GM18505 (cell line): Measurements from ENCODE around the gene TCFL5.
A peak's percentile ranks its signal among the peaks of the same experiment; 100 is the strongest.
"Not testable (repeated sequence)": the region's sequence is repeated elsewhere in the genome, so short reads cannot be mapped to it uniquely, and the experiment has no call there.

Experiments used
- ATAC-seq: cut with Tn5 transposase; IDR thresholded peaks from one replicate; pipeline ENCODE4 v1.9.1; 2021; ENCODE audit not compliant: unreplicated experiment
- POLR2A ChIP-seq: IDR thresholded peaks from 4 replicates; pipeline ENCODE4 v1.6.1; 2011; ENCODE audit warnings: borderline replicate concordance; ENCODE audit not compliant: insufficient read depth, insufficient read length; ENCODE audit errors: extremely low read depth

The TCFL5 gene

GRCh38 chr20:62850333-62850974, 11.2 kb downstream of the TCFL5 start:
- ATAC-seq = no peak
- TF ChIP-seq POLR2A = no peak

DNA sequence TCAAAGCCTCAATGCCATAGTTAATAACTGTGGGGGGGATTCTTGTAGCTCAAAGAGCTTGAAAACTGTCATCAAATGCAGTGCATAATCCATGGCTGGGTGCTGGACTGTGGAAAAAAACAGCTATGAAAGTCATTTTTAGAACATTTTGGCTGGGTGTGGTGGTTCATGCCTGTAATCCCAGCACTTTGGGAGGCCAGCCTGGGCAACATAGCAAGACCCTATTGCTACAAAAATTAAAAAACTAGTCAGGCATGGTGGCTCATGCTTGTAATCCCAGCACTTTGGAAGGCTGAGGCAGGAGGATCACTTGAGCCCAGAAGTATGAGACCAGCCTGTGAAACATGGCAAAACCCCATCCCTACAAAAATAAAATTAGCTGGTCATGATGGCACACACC, 12.2 kb downstream of the TCFL5 start:
- no peak for ATAC-seq
- no peak for TF ChIP-seq POLR2A

DNA sequence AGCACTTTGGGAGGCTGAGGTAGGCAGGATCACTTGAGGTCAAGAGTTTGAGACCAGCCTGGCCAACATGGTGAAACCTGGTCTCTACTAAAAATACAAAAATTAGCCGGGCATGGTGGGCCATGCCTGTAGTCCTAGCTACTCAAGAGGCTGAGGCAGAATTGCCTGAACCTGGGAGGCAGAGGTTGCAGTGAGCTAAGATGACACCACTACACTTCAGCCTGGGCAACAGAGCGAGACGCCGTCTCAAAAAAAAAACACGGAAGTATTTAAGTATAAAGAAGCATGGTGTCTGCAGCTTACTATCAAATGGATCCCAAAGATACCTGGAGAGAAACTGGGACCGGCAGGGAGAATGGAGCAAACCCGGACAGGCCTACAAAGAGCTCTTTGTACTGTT, 12.7 kb downstream of the TCFL5 start:
- ATAC-seq = not testable (repeated sequence)

DNA sequence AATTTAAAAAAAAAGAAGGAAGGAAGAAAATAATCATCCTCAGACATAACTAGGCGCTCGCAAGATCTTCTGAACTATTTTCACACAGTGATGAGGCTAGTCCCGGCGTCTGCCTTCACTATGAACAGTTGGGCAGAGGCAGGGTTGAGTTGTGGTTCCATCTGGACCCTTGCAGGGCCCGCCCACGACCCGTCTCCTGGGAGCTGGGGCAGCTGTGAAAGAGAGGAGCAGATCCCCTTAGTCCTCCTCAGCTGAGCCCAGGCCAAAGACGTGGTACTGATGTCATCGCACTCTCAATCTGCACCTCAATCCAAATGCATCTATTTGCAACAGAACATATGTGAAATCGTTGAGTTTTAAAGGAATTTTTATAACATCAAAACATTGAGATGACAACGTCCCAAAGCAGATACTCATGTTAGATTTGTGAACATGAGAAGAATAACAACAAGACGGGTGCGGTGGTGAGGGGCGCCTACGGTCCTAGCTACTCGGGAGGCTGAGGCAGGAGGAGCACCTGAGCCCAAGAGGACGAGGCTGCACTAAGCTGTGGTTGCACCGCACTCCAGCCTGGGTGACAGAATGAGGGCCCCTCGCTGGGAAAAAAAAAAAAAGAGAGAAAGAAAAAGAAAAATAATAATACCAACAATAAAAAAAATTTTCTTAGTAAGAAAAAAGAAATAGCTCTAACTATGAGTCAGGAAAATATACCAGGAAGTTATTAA, 15.3 kb downstream of the TCFL5 start:
- no peak for TF ChIP-seq POLR2A
- no peak for ATAC-seq

DNA sequence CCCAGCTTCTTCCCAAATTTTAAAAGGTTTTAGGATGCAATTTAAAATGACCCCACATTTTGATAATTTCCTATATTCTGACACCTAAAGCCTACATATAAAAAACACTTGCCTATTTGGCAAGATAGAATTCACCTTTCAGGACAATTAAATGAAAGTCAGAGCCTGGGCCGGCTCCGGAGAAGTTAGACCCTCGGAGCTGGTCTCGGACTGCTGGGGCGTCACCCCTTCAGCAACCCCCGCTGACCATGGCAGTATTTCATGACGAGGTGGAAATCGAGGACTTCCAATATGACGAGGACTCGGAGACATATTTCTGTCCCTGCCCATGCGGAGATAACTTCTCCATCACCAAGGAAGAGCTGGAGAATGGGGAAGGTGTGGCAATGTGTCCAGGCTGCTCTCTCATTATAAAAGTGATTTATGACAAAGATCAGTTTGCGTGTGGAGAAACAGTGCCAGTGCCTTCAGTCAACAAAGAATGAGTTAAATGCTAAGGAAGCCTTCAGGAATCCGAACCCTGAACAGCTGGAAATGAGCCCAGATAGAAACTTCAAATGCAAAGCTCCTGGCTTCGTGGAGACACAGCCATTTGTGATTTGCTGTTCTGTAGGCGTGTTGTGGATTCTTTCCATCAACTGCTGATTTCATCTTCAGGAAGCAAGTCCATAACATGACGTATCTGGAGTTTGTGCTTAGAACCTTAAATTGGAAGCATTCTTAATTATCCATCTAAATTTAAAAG, 16.0 kb downstream of the TCFL5 start:
- ATAC-seq = no peak

GRCh38 chr20:62844182-62844581, 17.4 kb downstream of the TCFL5 start:
- no peak for TF ChIP-seq POLR2A
- no peak for ATAC-seq

More for the DNA sequence above, 16.0 kb downstream of the TCFL5 start:
- TF ChIP-seq POLR2A = no peak

GRCh38 chr20:62843656-62844055, 18.0 kb downstream of the TCFL5 start:
- TF ChIP-seq POLR2A = no peak
- no peak for ATAC-seq

DNA sequence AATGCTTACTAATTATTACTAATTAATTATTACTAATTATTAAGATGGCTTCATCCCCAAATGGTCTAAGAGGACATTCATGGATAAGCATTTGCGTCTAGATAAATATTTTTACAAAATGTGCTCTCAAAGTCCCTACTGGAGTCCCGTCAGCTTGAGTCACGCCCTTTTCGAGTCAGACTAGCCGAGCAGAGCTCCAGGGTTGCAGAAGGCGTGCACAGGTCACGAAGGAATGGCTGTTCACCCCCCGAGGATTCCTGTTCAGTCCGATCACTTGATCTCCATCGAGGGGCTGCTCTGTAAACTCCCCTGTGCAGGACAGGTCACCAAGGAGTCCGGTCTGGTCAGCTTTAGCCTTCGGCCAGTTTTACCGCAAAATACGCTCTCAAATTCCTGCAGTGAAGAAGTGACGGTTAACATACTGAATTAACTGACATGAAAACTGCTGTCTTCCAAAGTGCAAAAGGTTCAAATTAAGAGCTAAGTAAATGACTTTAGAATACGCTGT, 19.9 kb downstream of the TCFL5 start:
- TF ChIP-seq POLR2A = no peak
- no peak for ATAC-seq

GRCh38 chr20:62840244-62841197, 21.1 kb downstream of the TCFL5 start:
- no peak for ATAC-seq
- TF ChIP-seq POLR2A = no peak

DNA sequence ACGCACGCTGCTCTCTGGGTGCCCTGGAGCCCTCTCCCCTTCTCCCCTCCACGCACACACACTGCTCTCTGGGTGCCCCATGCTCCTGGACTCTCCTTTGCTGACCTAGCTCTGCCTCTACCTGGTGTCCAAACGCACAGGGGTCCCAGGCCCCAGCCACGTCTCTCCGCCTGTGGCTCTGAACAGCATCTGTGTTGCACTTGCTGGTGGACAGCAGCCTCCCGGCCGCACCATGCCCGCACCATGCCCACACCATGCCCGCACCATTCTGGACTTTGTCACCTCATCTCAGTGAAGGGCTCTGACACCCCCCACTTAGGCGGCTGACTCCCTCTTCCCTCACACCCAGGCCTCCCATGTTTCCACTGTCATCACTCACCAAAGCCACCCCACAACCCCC, 21.8 kb downstream of the TCFL5 start:
- no peak for TF ChIP-seq POLR2A
- no peak for ATAC-seq

DNA sequence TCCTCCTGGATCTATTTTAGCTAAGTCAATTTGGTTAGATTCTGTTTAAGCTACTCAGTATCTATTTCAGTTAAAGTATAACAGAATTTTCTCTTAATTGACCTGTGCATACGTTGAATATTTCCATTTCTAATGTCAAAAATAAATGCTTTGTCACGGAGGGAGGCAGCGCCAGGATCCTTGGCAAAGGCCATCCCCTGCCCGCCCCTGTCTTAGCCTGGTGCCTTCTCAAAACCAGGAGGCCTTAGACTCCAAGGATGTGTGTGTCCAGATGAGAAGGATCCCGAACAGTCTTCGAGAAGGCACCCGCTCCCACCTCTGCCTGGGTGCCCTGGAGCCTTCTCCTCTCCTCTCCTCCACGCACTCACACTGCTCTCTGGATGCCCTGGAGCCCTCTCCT, 22.4 kb downstream of the TCFL5 start:
- no peak for ATAC-seq
- no peak for TF ChIP-seq POLR2A

DNA sequence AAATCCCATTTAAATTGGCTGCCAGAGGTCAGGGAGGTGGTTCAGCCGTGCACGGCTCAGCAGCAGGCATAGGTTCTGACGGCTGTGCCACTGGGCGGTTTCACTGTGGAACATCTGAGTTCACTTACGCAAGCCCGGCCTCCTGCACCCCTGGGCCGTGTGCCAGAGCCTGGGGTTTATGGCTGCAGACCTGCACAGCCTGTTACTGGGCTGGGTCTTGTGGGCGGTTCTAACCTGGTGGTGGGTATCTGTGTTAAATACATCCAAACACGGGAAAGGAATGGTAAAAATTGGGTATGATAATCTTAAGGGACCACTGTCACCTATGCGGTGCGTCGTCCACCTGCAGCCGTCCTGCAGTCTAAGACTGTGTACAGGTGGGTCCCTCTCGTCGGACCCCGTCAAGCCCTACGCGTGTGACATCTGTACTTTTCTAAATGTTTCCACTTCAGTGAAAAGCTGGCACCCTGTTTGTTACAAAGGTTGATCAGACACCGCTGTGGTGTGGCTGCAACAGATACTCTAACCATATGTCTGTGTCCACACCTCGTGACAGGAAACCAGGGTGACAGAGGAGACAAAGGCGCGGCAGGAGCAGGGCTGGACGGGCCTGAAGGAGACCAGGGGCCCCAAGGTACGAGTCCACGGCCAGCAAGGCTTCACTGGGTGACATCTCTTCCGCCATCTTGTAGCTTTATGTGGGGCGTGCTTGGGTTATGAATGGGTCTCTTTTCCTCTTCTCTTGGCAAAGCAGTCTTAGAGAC, 23.3 kb downstream of the TCFL5 start:
- peak; percentile 53 for ATAC-seq
- peak; percentile 35 for TF ChIP-seq POLR2A

- ATAC-seq = no peak
- TF ChIP-seq POLR2A = no peak
Observed at GRCh38 chr20:62837790-62838127, 23.9 kb downstream of the TCFL5 start.

GRCh38 chr20:62836967-62837490, 24.6 kb downstream of the TCFL5 start:
- no peak for ATAC-seq
- no peak for TF ChIP-seq POLR2A
